Endothelial cell of umbilical vein (primary cell): ENCODE measurements around the gene STYK1. TPM values are rescaled to one million over a fixed set of nuclear protein-coding genes. Genes with fewer than 3 reads are reported as not detected.

Experiments used
- BruUV-seq: library from RNA; stranded (reverse); fragments of 400-500 nt; replicated peaks from 2 replicates; lab custom pipeline; 2021; lab: Mats Ljungman, UMichigan
- CTCF ChIA-PET: fragments of 300-600, 350-600 bp; sonication (Branson Sonifier 250); formaldehyde crosslinking; loops from one replicate; lab custom pipeline; 2021; ENCODE audit warnings: antibody characterized with exemption, inconsistent platforms; lab: Charles Lee
- POLR2A ChIA-PET: fragments of 300-600, 350-600 bp; sonication (Branson Sonifier 250); formaldehyde crosslinking; loops from one replicate; lab custom pipeline; 2021; ENCODE audit warnings: antibody characterized with exemption, inconsistent platforms; lab: Charles Lee
- DNase-seq: peaks from one replicate; pipeline ENCODE4 v3.0.0-alpha.2; 2011; ENCODE audit warnings: low read depth, low spot score
- FAIRE-seq: peaks from 2 replicates; lab custom pipeline; 2011; peaks lifted over from hg19 to GRCh38; lab: Jason Lieb, UNC
- H2AFZ ChIP-seq: 2 replicates; pipeline ENCODE4 v1.6.0; 2012; ENCODE audit warnings: low read depth, low read length, control low read depth, inconsistent platforms
- H3K27ac ChIP-seq: 2 replicates; pipeline ENCODE4 v1.5.1; 2011; ENCODE audit warnings: low read depth, mild to moderate bottlenecking, control low read depth, low read length, moderate library complexity; ENCODE audit not compliant: insufficient read depth
- H3K27me3 ChIP-seq, 2 experiments: 2 replicates each; pipeline versions ENCODE4 v1.6.0 to v1.6.1; 2011; ENCODE audit warnings: low read length in 2 of 2, mixed read lengths in 1 of 2; ENCODE audit not compliant: control insufficient read depth in 2 of 2, insufficient read depth in 2 of 2
- H3K36me3 ChIP-seq, 2 experiments: 2 replicates in 1 of 2; 3 replicates in 1 of 2; pipeline ENCODE4 v1.5.1; 2011; ENCODE audit warnings: low read length in 2 of 2, mild to moderate bottlenecking in 1 of 2, moderate library complexity in 1 of 2; ENCODE audit not compliant: control insufficient read depth in 2 of 2, insufficient read depth in 2 of 2; ENCODE audit errors: extremely low read depth in 1 of 2
- H3K4me1 ChIP-seq: 3 replicates; pipeline ENCODE4 v1.5.1; 2011; ENCODE audit warnings: mild to moderate bottlenecking, low read length; ENCODE audit not compliant: control insufficient read depth, insufficient read depth; ENCODE audit errors: extremely low read depth
- H3K4me2 ChIP-seq: 2 replicates; pipeline ENCODE4 v1.6.1; 2011; ENCODE audit warnings: low read length, control low read depth, mixed read lengths; ENCODE audit not compliant: insufficient read depth
- H3K4me3 ChIP-seq, 3 experiments: fragments of 200-600 bp in 1 of 3; sonication (generic), shearing (Covaris generic) in 1 of 3; replicated peaks in 1 of 3; 2 replicates each; pipeline ENCODE4 v1.5.1; 2011 to 2016; ENCODE audit warnings: control low read depth in 3 of 3, low read length in 3 of 3, mild to moderate bottlenecking in 2 of 3, inconsistent platforms in 1 of 3, low read depth in 1 of 3, moderate library complexity in 1 of 3; ENCODE audit not compliant: insufficient read depth in 1 of 3
- H3K79me2 ChIP-seq: 2 replicates; pipeline ENCODE4 v1.6.0; 2012; ENCODE audit warnings: low read length, inconsistent platforms; ENCODE audit not compliant: control insufficient read depth, insufficient read depth
- H3K9ac ChIP-seq: replicated peaks from 2 replicates; pipeline ENCODE3; 2011; ENCODE audit warnings: low read length, control low read depth; ENCODE audit not compliant: insufficient read depth; ENCODE audit errors: extremely low read depth
- H3K9me1 ChIP-seq: replicated peaks from 3 replicates; pipeline ENCODE4 v1.6.0; 2011; ENCODE audit warnings: mild to moderate bottlenecking, low read length; ENCODE audit not compliant: control insufficient read depth, insufficient read depth; ENCODE audit errors: extremely low read depth
- H3K9me3 ChIP-seq: replicated peaks from 2 replicates; pipeline ENCODE4 v1.5.1; 2012; ENCODE audit warnings: low read length, inconsistent platforms; ENCODE audit not compliant: control insufficient read depth, insufficient read depth
- H4K20me1 ChIP-seq: replicated peaks from 2 replicates; pipeline ENCODE3; 2011; ENCODE audit warnings: mild to moderate bottlenecking, low read length; ENCODE audit not compliant: control insufficient read depth, insufficient read depth; ENCODE audit errors: extremely low read depth
- CTCF ChIP-seq, 2 donors: IDR thresholded peaks; 1 replicate in 1 of 2; 2 replicates in 1 of 2; pipeline ENCODE4 v1.5.1; 2011; ENCODE audit warnings: low read length in 2 of 2, mild to moderate bottlenecking in 2 of 2, moderate library complexity in 2 of 2, control low read depth in 1 of 2, inconsistent platforms in 1 of 2, low read depth in 1 of 2; ENCODE audit not compliant: insufficient read depth in 1 of 2; ENCODE audit errors: extremely low read depth in 1 of 2
- EZH2 ChIP-seq: IDR thresholded peaks from 2 replicates; pipeline ENCODE4 v1.6.1; 2012; ENCODE audit warnings: borderline replicate concordance, low read depth, mild to moderate bottlenecking, moderate library complexity, low read length, inconsistent platforms; ENCODE audit not compliant: severe bottlenecking
- FOS ChIP-seq: IDR thresholded peaks from 2 replicates; pipeline ENCODE4 v1.6.1; 2011; ENCODE audit warnings: mild to moderate bottlenecking, low read length, moderate library complexity, borderline replicate concordance; ENCODE audit not compliant: insufficient read depth
- GATA2 ChIP-seq: IDR thresholded peaks from 2 replicates; pipeline ENCODE4 v1.7.0; 2011; ENCODE audit warnings: low read depth, mild to moderate bottlenecking, moderate library complexity, mixed read lengths, low read length; ENCODE audit not compliant: insufficient read length, insufficient read depth
- JUN ChIP-seq: IDR thresholded peaks from 2 replicates; pipeline ENCODE4 v1.6.1; 2011; ENCODE audit warnings: borderline replicate concordance, low read depth; ENCODE audit not compliant: insufficient read length, insufficient read depth
- MAX ChIP-seq: IDR thresholded peaks from 2 replicates; pipeline ENCODE4 v1.6.1; 2011; ENCODE audit not compliant: insufficient read depth, insufficient read length
- MYC ChIP-seq: IDR thresholded peaks from one replicate; pipeline ENCODE4 v1.6.1; 2011; ENCODE audit warnings: mild to moderate bottlenecking, low read depth, low read length
- POLR2A ChIP-seq: IDR thresholded peaks from 2 replicates; pipeline ENCODE4 v1.6.1; 2012; ENCODE audit warnings: low read depth, mild to moderate bottlenecking, control low read depth, low read length
- POLR2AphosphoS5 ChIP-seq: IDR thresholded peaks from 2 replicates; pipeline ENCODE4 v1.6.1; 2012; ENCODE audit warnings: low read depth, mild to moderate bottlenecking, control low read depth, low read length, moderate library complexity; ENCODE audit not compliant: insufficient read depth
- dilution Hi-C: fragments of 300-500 bp; cut with MboI; formaldehyde crosslinking; loops from one replicate; pipeline ENCODE4 v1.15.0; 2019; ENCODE audit warnings: low sequenced_read_pairs; ENCODE audit not compliant: extremely low pct_ligation_motif_present
- intact Hi-C: fragments of 100-400 bp; cut with micrococcal nuclease; formaldehyde crosslinking; loops from one replicate; pipeline ENCODE4 v1.10.0; 2022
- polyA plus RNA-seq, 4 experiments: library from polyadenylated mRNA; depleted of rRNA in 3 of 4; stranded (reverse) in 3 of 4; unstranded in 1 of 4; fragments of >200 nt; gene quantifications; 2 replicates each; pipeline versions ENCODE4 v1.2.1 to v1.2.3, GENCODE V29; 2011 to 2012; ENCODE audit warnings: missing spikeins in 1 of 4
- total RNA-seq: library from RNA; stranded (reverse); gene quantifications from 2 replicates; pipeline ENCODE4 v1.2.3, GENCODE V29; 2021

Gene STYK1
- total and polyA plus RNA-seq, 2 donors (not counting 3 experiments of a cell fraction or from before 2014, with no cell fraction given), result 7.7 to 15.2 TPM

DNA sequence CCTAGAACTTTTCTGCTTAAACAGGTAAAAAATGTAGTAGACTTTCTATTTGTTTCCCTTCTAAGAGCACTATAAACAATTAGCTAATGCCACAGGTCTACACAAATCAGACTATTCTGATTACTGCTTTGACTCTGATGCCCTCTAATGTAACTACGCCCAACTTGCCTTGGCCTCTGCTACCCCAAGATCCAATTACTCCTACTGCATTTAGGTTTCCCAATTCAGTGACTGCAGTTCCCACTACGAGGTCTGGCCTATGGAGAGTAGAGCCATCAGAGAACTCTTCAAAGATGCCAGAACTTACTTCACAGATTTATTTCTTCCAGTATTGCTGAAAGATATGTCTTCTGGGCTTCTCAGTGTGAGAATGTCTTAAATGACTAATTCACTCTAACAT lies 15.3 kb upstream of the STYK1 start:
- no peaks in the 10 kb centered on the region for H3K9me1 ChIP-seq
- no peak overlapping the region for H3K4me3 ChIP-seq
- intact Hi-C loops, result no loop called here
- POLR2A ChIA-PET, result no interaction called here
- TF ChIP-seq EZH2 (no peak), FOS (no peak), JUN (no peak), MYC (no peak), GATA2 (no peak), POLR2A (no peak), MAX (no peak), CTCF (IDR thresholded peaks at IDR 0.05; ENCODE audit: extremely low read depth in 1 of 2, insufficient read depth in 1 of 2, low read depth in 1 of 2, low read length in 2 of 2) (no peak), POLR2AphosphoS5 (no peak)
- H3K4me1 ChIP-seq, result no peaks in the 10 kb centered on the region
- FAIRE-seq (no peak), DNase-seq (no peak)
- H3K79me2 ChIP-seq, result no peaks in the 10 kb centered on the region
- H3K36me3 ChIP-seq, result peaks cover 0 to 2% of the 10 kb centered on the region in 2 experiments
- no peak overlapping the region for H3K9ac ChIP-seq
- H3K9me3 ChIP-seq, result no peaks in the 10 kb centered on the region
- no peak overlapping the region for H3K4me2 ChIP-seq
- H4K20me1 ChIP-seq, result no peaks in the 10 kb centered on the region
- H2AFZ ChIP-seq, result no peak overlapping the region
- dilution Hi-C loops, result no loop called here
- no TSS peak for BruUV-seq
- CTCF ChIA-PET, result interaction anchor here (1.8 kb wide), 1 partner anchor 61 kb away, joined by 5 read pairs; no protein-coding TSS in a partner anchor
- no peaks in the 10 kb centered on the region for H3K27me3 ChIP-seq
- no peak overlapping the region for H3K27ac ChIP-seq
